ENCODE results near the gene UBR3.

DNA sequence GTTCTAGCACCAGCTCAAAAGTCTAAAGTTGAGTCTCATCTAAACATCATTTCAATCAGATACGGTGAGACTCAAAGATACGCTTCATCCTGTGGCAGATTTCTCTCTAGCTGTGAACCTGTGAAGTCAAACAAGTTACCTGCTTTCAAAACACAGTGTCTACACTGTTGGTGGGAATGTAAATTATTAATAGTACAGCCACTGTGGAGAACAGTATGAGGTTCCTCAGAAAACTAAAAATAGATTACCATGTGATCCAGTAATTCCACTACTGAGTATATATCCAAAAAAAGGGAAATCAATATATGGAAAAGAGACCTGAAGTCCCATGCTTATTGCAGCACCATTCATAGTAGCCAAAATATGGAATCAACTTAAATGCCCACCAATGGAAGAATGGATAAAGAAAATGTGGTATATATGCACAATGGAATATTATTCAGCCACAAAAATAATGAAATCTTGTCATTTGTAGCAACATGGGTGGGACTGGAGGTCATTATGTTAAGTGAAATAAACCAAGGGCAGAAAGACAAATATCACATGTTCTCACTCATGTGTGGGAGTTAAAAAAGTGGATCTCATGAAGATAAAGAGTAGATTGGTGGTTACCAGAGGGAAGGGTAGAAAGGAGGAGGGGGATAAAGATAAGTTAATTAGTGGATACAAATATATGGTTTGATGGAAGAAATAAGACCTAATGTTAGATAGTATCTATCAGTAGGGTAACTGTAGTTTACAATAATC lies 11.7 kb downstream of the UBR3 start:
- TF ChIP-seq, protein P1, sequence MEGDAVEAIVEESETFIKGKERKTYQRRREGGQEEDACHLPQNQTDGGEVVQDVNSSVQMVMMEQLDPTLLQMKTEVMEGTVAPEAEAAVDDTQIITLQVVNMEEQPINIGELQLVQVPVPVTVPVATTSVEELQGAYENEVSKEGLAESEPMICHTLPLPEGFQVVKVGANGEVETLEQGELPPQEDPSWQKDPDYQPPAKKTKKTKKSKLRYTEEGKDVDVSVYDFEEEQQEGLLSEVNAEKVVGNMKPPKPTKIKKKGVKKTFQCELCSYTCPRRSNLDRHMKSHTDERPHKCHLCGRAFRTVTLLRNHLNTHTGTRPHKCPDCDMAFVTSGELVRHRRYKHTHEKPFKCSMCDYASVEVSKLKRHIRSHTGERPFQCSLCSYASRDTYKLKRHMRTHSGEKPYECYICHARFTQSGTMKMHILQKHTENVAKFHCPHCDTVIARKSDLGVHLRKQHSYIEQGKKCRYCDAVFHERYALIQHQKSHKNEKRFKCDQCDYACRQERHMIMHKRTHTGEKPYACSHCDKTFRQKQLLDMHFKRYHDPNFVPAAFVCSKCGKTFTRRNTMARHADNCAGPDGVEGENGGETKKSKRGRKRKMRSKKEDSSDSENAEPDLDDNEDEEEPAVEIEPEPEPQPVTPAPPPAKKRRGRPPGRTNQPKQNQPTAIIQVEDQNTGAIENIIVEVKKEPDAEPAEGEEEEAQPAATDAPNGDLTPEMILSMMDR (IDR thresholded peaks at IDR 0.05): no peak
- TF ChIP-seq POLR2A (IDR thresholded peaks at IDR 0.05): no peak
